WERI-Rb-1 (cell line): ENCODE results near the gene TSSK6.

Experiments used
- DNase-seq: peaks from one replicate; pipeline ENCODE4 v3.0.0-alpha.2; 2020
- H3K27ac ChIP-seq: fragments of 250-450 bp; sonication (Bioruptor Pico); 2 replicates; pipeline ENCODE4 v1.5.1; 2020; ENCODE audit warnings: mild to moderate bottlenecking, moderate library complexity
- H3K27me3 ChIP-seq: fragments of 250-450 bp; sonication (Bioruptor Pico); 2 replicates; pipeline ENCODE4 v1.5.1; 2021; ENCODE audit warnings: mild to moderate bottlenecking, low read depth, moderate library complexity; ENCODE audit not compliant: insufficient read depth, severe bottlenecking
- H3K36me3 ChIP-seq: fragments of 250-450 bp; sonication (Bioruptor Pico); 2 replicates; pipeline ENCODE4 v1.5.1; 2020; ENCODE audit warnings: mild to moderate bottlenecking, moderate library complexity
- H3K4me3 ChIP-seq: 2 replicates; pipeline ENCODE4 v1.5.1; 2011; ENCODE audit warnings: low read depth, mild to moderate bottlenecking, control low read depth, low read length
- H3K9me3 ChIP-seq: fragments of 250-450 bp; sonication (Bioruptor Pico); 2 replicates; pipeline ENCODE4 v1.5.1; 2021; ENCODE audit warnings: mild to moderate bottlenecking, moderate library complexity; ENCODE audit not compliant: severe bottlenecking
- CTCF ChIP-seq: IDR thresholded peaks from 2 replicates; pipeline ENCODE4 v1.5.1; 2011; ENCODE audit warnings: low read depth, mild to moderate bottlenecking, control low read depth, inconsistent platforms, low read length

Gene TSSK6

GRCh38 chr19:19539698-19540063, 24.3 kb upstream of the TSSK6 start:
- no peak for TF ChIP-seq CTCF
- Histone ChIP-seq H3K36me3 (no peaks in the 10 kb centered on the region), H3K9me3 (no peaks in the 10 kb centered on the region), H3K27ac (no peak overlapping the region), H3K27me3 (no peaks in the 10 kb centered on the region), H3K4me3 (no peak overlapping the region)
- DNase-seq: no peak

GRCh38 chr19:19538785-19539166, 23.4 kb upstream of the TSSK6 start:
- Histone ChIP-seq H3K9me3 (no peaks in the 10 kb centered on the region), H3K4me3 (no peak overlapping the region), H3K36me3 (no peaks in the 10 kb centered on the region), H3K27ac (no peak overlapping the region), H3K27me3 (no peaks in the 10 kb centered on the region)
- no peak for DNase-seq
- no peak for TF ChIP-seq CTCF

- no peak for TF ChIP-seq CTCF
- Histone ChIP-seq H3K4me3 (no peak within 1 kb of the TSS), H3K9me3 (no peaks in the 10 kb centered on the region), H3K27me3 (no peaks in the 10 kb centered on the region), H3K36me3 (no peaks in the 10 kb centered on the region), H3K27ac (no peak within 1 kb of the TSS)
- DNase-seq: no peak
These were observed 22.9 kb upstream of the TSSK6 start, which contains the start of gene CILP2 for GRCh38 chr19:19538061-19538784. Gene CILP2, plus strand, starts transcription at chr19:19538265. Its CDS starts 85 bp downstream, at chr19:19538350.

- Histone ChIP-seq H3K4me3 (no peak overlapping the region), H3K27me3 (no peaks in the 10 kb centered on the region), H3K9me3 (no peaks in the 10 kb centered on the region), H3K27ac (no peak overlapping the region), H3K36me3 (no peaks in the 10 kb centered on the region)
- DNase-seq: no peak
- TF ChIP-seq CTCF: no peak
These were observed 22.0 kb upstream of the TSSK6 start for GRCh38 chr19:19537075-19538048.

- H3K4me3 ChIP-seq: no peak overlapping the region
- H3K27me3 ChIP-seq: no peaks in the 10 kb centered on the region
- no peak for TF ChIP-seq CTCF
- no peaks in the 10 kb centered on the region for H3K36me3 ChIP-seq
- DNase-seq: no peak
- H3K9me3 ChIP-seq: no peaks in the 10 kb centered on the region
- H3K27ac ChIP-seq: no peak overlapping the region
These were observed 20.2 kb upstream of the TSSK6 start for GRCh38 chr19:19535311-19536191.
